Duodenal mucosa (tissue), 2 donors: ENCODE results near the gene LDLRAD3.

Source experiments
- H3K27ac ChIP-seq: one replicate; pipeline ENCODE4 v1.7.0; 2013; ENCODE audit warnings: low read depth, low read length
- H3K27me3 ChIP-seq, 2 donors: one replicate each; pipeline ENCODE4 v1.7.0; 2013; ENCODE audit warnings: low read length in 2 of 2, control low read depth in 1 of 2; ENCODE audit not compliant: insufficient read depth in 2 of 2, control insufficient read depth in 1 of 2
- H3K36me3 ChIP-seq, 2 donors: one replicate each; pipeline ENCODE4 v1.7.0; 2013; ENCODE audit warnings: low read length in 2 of 2, control low read depth in 1 of 2; ENCODE audit not compliant: insufficient read depth in 2 of 2, control insufficient read depth in 1 of 2
- H3K4me1 ChIP-seq, 2 donors: one replicate each; pipeline ENCODE4 v1.7.0; 2013; ENCODE audit warnings: low read length in 2 of 2, control low read depth in 1 of 2; ENCODE audit not compliant: insufficient read depth in 2 of 2, control insufficient read depth in 1 of 2
- H3K4me3 ChIP-seq, 2 donors: one replicate each; pipeline ENCODE4 v1.7.0; 2013; ENCODE audit warnings: low read length in 2 of 2, low read depth in 1 of 2
- H3K9ac ChIP-seq, 2 donors: one replicate each; pipeline ENCODE4 v1.7.0; 2013; ENCODE audit warnings: low read length in 2 of 2, low read depth in 1 of 2
- H3K9me3 ChIP-seq, 2 donors: one replicate each; pipeline ENCODE4 v1.7.0; 2013; ENCODE audit warnings: low read length in 2 of 2, control low read depth in 1 of 2; ENCODE audit not compliant: control insufficient read depth in 1 of 2

The LDLRAD3 gene

DNA sequence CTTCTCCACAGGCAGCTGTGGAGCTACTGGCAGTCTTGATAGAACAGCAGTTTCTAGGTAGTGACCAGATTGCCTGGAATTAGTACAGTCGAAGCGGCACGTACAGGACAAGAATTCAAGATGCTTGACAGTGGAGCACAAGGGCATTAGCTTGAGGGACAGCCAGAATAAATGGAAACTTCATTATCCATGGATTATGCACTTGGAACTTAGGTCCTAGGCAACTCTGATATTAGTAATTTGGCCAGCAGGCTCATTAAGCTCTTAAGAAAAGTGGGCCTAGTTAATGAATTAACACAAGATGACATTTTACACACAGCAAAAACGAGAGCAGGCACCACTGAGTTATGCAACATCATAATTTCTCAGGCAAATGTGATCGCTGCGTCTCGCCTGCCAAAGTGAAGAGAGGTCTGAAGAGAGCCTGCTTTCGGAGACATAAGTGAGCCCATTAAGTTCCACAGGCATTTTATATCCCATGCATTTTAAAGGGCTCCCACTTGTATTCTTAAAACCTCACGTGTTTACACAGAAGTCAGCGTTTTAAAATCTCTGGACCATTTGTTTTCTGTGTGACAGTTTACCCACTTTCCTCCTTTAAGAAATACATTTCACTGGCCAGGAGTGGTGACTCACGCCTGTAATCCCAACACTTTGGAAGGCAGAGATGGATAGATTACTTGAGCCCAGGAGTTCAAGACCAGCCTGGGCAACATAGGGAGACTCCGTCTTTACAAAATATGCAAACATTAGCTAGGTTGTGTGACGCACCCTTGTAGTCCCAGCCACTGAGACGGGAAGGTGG, 279.2 kb downstream of the LDLRAD3 start:
- Histone ChIP-seq H3K27ac (no peak overlapping the region), H3K9ac (no peak overlapping the region), H3K4me3 (no peak overlapping the region), H3K36me3 (no peaks in the 10 kb centered on the region), H3K4me1 (no peaks in the 10 kb centered on the region), H3K27me3 (no peaks in the 10 kb centered on the region), H3K9me3 (peaks cover 3 to 9% of the 10 kb centered on the region in 2 donors)

DNA sequence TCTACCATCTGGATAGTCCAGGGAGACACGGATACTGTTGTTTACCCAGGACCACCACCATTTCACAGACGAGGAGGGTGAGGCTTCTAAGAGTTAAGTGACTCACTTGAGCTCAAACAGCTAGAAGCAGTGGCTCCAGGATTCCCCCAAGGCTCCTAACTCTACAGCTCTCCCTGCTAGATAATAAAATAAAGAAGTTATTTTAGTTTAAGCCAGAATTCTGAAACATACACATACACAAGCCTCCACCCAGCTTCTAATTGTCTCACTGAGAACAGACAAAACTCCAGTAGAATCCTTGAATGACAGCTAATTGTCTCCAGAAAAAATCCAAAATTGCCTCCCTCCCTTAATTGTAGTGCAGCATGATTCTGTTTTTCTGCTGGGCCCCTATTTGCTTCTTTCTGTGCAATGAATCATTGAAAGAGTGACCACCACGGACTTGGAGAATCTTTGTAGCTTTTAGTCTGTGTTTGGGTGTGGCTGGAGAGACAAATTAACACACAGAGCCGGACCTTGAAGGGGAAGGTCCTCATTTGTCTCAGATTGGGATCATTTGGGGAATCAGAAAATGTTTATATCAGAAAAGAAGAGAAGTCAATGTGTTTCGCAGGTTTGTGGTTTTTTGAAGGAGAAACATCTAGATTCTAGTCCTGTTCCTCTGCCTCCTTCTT, 280.5 kb downstream of the LDLRAD3 start:
- Histone ChIP-seq H3K36me3 (no peaks in the 10 kb centered on the region), H3K27me3 (no peaks in the 10 kb centered on the region), H3K4me1 (no peaks in the 10 kb centered on the region), H3K9ac (no peak overlapping the region), H3K27ac (no peak overlapping the region), H3K9me3 (peaks cover 3 to 9% of the 10 kb centered on the region in 2 donors), H3K4me3 (no peak overlapping the region)

DNA sequence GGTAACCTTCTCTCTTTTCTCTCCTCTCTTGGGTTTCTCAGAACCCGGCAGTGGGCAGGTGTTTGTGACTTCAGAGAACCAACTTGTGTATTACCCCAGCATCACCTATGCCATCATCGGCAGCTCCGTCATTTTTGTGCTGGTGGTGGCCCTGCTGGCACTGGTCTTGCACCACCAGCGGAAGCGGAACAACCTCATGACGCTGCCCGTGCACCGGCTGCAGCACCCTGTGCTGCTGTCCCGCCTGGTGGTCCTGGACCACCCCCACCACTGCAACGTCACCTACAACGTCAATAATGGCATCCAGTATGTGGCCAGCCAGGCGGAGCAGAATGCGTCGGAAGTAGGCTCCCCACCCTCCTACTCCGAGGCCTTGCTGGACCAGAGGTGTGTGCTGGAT, 283.2 kb downstream of the LDLRAD3 start:
- no peak overlapping the region for H3K4me3 ChIP-seq
- no peak overlapping the region for H3K27ac ChIP-seq
- H3K27me3 ChIP-seq = no peaks in the 10 kb centered on the region
- no peak overlapping the region for H3K9ac ChIP-seq
- H3K9me3 ChIP-seq = no peaks in the 10 kb centered on the region
- no peaks in the 10 kb centered on the region for H3K4me1 ChIP-seq
- H3K36me3 ChIP-seq = no peaks in the 10 kb centered on the region

DNA sequence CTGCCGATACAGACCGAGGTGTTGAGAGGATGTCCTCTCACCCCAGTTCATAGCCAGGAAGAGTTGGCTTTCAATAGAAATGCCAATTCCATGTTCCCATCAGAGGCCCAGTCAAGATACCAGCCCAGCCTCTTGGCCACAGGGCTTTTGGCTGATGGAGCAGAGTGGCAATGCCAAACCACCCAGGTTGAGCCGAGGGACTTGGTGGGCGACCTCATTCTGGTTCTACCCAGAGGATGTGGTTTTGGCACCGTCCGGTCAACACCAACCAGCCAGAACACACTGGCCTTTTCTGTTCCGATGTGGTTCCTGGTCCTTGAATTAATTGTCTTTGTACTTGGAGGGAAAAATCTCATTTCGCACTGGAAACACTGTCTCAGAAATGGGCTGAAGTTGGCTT, 284.8 kb downstream of the LDLRAD3 start:
- no peak overlapping the region for H3K4me3 ChIP-seq
- H3K36me3 ChIP-seq = no peaks in the 10 kb centered on the region
- no peaks in the 10 kb centered on the region for H3K9me3 ChIP-seq
- no peaks in the 10 kb centered on the region for H3K4me1 ChIP-seq
- no peaks in the 10 kb centered on the region for H3K27me3 ChIP-seq
- no peak overlapping the region for H3K27ac ChIP-seq
- no peak overlapping the region for H3K9ac ChIP-seq

DNA sequence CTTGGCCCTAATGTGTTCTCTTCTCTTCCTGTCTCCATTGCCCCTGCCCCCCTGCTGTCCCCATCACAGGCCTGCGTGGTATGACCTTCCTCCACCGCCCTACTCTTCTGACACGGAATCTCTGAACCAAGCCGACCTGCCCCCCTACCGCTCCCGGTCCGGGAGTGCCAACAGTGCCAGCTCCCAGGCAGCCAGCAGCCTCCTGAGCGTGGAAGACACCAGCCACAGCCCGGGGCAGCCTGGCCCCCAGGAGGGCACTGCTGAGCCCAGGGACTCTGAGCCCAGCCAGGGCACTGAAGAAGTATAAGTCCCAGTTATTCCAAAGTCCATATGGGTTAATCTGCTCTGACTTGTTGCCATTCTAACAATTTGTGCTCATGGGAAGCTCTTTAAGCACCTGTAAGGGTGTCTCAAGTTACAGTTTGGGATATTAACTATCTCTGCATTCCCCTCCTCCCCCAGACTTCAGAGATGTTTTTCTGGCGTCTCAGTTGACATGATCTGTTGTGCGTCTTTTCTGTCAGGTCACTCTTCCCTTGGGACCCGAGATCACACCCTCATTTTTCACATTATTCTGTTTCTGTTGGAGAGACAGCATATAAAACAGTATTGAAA, 285.3 kb downstream of the LDLRAD3 start:
- Histone ChIP-seq H3K9me3 (no peaks in the 10 kb centered on the region), H3K4me3 (no peak overlapping the region), H3K9ac (no peak overlapping the region), H3K4me1 (no peaks in the 10 kb centered on the region), H3K27ac (no peak overlapping the region), H3K27me3 (no peaks in the 10 kb centered on the region), H3K36me3 (no peaks in the 10 kb centered on the region)

DNA sequence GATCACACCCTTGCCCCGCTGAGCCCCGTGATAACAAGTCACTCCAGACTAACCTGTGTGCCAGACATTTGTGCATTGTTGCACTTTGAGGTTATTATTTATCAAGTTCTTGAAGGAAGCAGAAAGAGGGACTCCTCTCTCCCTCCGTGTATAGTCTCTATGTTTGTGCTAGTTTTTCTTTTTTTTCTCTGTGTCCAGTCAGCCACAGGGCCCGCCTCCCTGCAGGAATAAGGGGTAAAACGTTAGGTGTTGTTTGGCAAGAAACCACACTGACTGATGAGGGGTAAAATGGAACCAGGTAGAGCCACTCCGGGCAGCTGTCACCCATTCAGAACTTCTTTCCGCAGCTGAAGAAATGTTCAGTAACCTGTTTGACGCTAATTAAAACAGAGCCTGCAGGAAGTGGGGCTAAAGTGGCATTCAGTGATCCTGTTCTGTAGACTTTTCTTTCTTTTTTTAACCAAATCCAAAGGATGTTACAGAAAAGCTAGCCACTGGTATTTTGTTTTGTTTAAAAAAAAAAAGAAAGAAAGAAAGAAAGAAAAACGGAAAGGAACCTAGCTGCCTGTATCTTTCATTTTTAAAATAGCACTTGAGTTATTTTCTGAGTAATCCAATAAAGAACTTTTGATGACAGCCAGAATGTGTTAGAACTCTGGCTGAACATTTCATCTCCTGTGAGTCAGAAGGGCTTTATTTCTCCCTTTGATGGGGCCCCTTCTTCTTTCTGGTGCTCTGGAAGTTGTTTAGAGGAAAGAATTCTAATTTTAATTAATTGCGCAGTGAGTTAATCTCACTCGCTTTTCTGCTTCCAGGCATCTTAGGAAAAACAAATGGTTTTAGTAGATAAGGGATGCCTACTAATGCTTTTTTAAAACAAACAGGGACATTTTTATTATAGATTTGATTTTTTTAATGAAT, 287.2 kb downstream of the LDLRAD3 start:
- H3K36me3 ChIP-seq = no peaks in the 10 kb centered on the region
- H3K4me1 ChIP-seq = no peaks in the 10 kb centered on the region
- no peak overlapping the region for H3K4me3 ChIP-seq
- H3K27me3 ChIP-seq = no peaks in the 10 kb centered on the region
- no peak overlapping the region for H3K9ac ChIP-seq
- no peak overlapping the region for H3K27ac ChIP-seq
- H3K9me3 ChIP-seq = no peaks in the 10 kb centered on the region

DNA sequence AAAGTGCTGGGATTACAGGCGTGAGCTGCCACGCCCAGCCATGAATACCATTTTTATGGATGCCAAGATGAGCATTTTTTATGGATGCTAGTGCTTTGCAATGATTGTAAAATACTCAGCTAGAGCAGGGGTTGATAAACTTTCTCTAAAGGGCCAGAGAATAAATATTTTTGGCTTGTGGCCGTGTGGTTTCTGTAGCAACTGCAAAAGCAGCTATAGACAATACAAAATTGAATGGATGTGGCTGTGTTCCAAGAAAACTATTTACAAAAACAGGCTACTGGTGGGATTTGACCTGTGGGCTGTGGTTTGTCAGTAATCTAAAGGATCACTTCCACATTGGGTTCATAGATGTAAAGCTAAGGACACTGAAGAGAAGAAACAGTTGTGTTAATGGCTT, 289.3 kb downstream of the LDLRAD3 start:
- H3K9me3 ChIP-seq = no peaks in the 10 kb centered on the region
- no peaks in the 10 kb centered on the region for H3K36me3 ChIP-seq
- no peak overlapping the region for H3K4me3 ChIP-seq
- H3K27ac ChIP-seq = no peak overlapping the region
- H3K4me1 ChIP-seq = no peaks in the 10 kb centered on the region
- no peak overlapping the region for H3K9ac ChIP-seq
- no peaks in the 10 kb centered on the region for H3K27me3 ChIP-seq

DNA sequence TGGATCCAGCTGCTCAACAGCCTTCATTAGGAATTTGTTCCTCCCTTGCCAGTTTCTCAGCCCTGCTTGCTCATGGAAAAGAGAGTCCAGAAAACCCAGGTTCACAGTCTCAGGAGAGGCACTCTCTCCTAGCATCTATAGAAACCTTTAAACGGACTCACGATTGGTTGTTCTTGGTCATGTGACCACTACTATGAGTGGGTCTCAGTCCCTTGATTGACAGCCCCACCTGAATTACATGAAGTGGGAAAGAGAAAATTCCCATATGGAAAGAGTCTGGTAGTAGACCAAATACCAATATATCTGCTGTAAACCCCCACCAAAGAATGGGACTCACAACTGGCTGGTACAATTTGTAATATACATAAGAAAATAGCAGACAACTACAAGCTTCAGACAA, 291.0 kb downstream of the LDLRAD3 start:
- Histone ChIP-seq H3K36me3 (no peaks in the 10 kb centered on the region), H3K4me3 (no peak overlapping the region), H3K27ac (no peak overlapping the region), H3K4me1 (no peaks in the 10 kb centered on the region), H3K27me3 (no peaks in the 10 kb centered on the region), H3K9me3 (no peaks in the 10 kb centered on the region), H3K9ac (no peak overlapping the region)

DNA sequence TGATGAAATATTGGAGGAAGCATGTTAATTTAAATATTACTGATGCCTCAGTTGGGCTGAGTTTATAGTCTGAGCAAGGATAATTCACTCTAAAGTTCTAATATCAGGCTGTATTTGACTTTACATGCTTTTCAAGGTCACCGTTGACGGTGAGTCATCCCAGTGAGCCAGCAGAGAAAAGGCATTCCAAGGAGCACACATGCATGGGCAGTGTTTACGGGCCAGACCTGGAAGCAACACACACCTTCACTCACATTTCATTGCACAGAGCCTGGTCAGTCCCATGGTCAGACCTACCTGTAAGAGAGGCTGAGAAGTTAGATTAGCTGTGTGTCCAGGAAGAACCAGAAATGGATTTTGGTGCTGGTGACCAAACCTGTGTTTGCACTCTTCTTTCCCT, 291.9 kb downstream of the LDLRAD3 start:
- Histone ChIP-seq H3K4me3 (no peak overlapping the region), H3K36me3 (no peaks in the 10 kb centered on the region), H3K9me3 (no peaks in the 10 kb centered on the region), H3K9ac (no peak overlapping the region), H3K4me1 (no peaks in the 10 kb centered on the region), H3K27ac (no peak overlapping the region), H3K27me3 (no peaks in the 10 kb centered on the region)
